ENCODE data around the gene TMEM178A. TPM values are rescaled to one million over a fixed set of nuclear protein-coding genes. Genes with fewer than 3 reads are reported as not detected.

TMEM178A gene
- total RNA-seq, 1 experiment from 2014 or later, result 7.5 TPM

DNA sequence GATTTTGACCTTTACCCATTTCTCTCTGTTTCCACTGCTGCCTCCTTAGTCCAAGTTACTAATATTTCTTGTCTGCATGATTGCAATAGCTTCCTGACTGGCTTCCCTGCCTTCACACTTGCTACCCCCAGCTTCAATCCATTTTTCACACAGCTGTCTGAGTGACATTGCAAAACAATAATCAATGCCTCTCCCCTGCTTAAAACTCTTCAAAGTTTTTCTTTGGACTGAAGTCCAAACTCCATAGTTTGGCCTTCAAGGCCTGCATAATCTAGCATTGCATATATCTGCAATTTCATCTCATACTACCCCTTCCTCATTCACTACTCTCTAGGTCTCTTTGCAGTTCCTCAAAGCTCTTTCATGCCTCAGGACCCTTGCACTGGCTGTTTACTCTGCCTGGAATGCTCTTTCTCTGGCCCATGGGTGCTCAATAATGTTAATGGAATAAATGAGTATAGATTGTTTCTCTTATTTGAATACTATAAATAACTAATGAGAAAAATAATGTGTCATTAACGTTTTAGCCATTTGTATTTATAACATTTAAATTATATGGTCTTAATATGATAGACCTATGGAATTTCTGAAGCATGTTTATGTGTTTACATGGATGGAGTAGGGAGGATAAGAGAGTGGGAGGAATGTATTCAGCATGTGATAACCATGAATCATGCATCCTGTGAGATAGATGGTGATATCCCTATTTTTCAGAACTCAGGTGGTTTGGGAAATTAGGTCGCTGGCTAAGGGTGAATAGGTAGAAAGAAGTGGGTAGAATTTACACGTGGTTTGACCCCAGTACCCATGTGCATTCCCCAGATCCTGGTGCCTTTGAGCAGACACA is 5.7 kb upstream of the TMEM178A start:
- peaks cover 0 to 2% (median under 1%) of the 10 kb centered on the region in 3 experiments; a peak in 1 of 7 replicates for H3K36me3 Mint-ChIP-seq (ENCODE audit: insufficient read depth in 1 of 3, low read depth in 3 of 3)
- Histone ChIP-seq H3K9me3 (ENCODE audit: control insufficient read depth, low read depth, low read length) (no peaks in the 10 kb centered on the region), H2AFZ (ENCODE audit: low read length) (no peak overlapping the region), H3K14ac (ENCODE audit: insufficient read depth, low read length) (no peak overlapping the region), H4K20me1 (ENCODE audit: control insufficient read depth, insufficient read depth, insufficient read length) (no peaks in the 10 kb centered on the region), H3K79me1 (ENCODE audit: insufficient read depth, low read depth, low read length, poor library complexity, severe bottlenecking) (no peaks in the 10 kb centered on the region), H4K5ac (ENCODE audit: insufficient read length, low read depth, low read length) (no peak overlapping the region), H3K56ac (ENCODE audit: insufficient read length, low read depth, low read length) (no peak overlapping the region), H2BK15ac (ENCODE audit: low read depth, low read length) (no peak overlapping the region), H3K27me3 (ENCODE audit: insufficient read depth, low read length) (peaks cover 4% of the 10 kb centered on the region; the same call in 1 of the 2 replicates), H2BK20ac (ENCODE audit: low read depth, low read length, poor library complexity, severe bottlenecking) (no peak overlapping the region), H2AK5ac (ENCODE audit: insufficient read length, low read length) (no peak overlapping the region), H3K79me2 (ENCODE audit: insufficient read depth, low read length) (no peaks in the 10 kb centered on the region), H3K23me2 (ENCODE audit: insufficient read length, low read depth, low read length, poor library complexity, severe bottlenecking) (peaks cover 3% of the 10 kb centered on the region), H3K9ac (ENCODE audit: extremely low read depth, insufficient read length, low read length) (no peak overlapping the region), H3K4ac (ENCODE audit: low read depth, low read length) (no peak overlapping the region), H2BK5ac (ENCODE audit: insufficient read length, low read length) (no peak overlapping the region), H3K4me1 (ENCODE audit: insufficient read depth, low read length) (peaks cover 4% of the 10 kb centered on the region; the same call in 1 of the 2 replicates), H4K91ac (ENCODE audit: insufficient read length, low read depth, low read length) (no peak overlapping the region), H4K8ac (replicated peaks; ENCODE audit: insufficient read length, low read depth, low read length) (no peak overlapping the region), H3K4me2 (ENCODE audit: insufficient read depth, insufficient read length, low read length) (no peak overlapping the region), H2BK12ac (ENCODE audit: insufficient read length, low read depth, low read length) (no peak overlapping the region), H3K23ac (ENCODE audit: insufficient read length, low read depth, low read length) (no peak overlapping the region), H3K18ac (ENCODE audit: insufficient read length, low read depth, low read length) (no peak overlapping the region), H3T11ph (ENCODE audit: low read length) (no peak overlapping the region), H2BK120ac (ENCODE audit: low read depth, low read length, poor library complexity, severe bottlenecking) (no peak overlapping the region), H3K27ac (ENCODE audit: insufficient read length, low read depth, low read length) (no peak overlapping the region)
- H3K27ac Mint-ChIP-seq, result no peak overlapping the region
- peaks cover under 1% of the 10 kb centered on the region in 2 experiments; a peak in 1 of 5 replicates for H3K9me3 Mint-ChIP-seq
- DNase-seq, result no peak
- TF ChIP-seq, protein P1, sequence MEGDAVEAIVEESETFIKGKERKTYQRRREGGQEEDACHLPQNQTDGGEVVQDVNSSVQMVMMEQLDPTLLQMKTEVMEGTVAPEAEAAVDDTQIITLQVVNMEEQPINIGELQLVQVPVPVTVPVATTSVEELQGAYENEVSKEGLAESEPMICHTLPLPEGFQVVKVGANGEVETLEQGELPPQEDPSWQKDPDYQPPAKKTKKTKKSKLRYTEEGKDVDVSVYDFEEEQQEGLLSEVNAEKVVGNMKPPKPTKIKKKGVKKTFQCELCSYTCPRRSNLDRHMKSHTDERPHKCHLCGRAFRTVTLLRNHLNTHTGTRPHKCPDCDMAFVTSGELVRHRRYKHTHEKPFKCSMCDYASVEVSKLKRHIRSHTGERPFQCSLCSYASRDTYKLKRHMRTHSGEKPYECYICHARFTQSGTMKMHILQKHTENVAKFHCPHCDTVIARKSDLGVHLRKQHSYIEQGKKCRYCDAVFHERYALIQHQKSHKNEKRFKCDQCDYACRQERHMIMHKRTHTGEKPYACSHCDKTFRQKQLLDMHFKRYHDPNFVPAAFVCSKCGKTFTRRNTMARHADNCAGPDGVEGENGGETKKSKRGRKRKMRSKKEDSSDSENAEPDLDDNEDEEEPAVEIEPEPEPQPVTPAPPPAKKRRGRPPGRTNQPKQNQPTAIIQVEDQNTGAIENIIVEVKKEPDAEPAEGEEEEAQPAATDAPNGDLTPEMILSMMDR (conservative IDR thresholded peaks at IDR 0.05), result no peak
- WGBS (ENCODE audit: extremely low coverage, insufficient read length, low lambda C conversion rate), result no CpG with 5 or more reads among the region's 3 CpGs
- peaks cover 16% of the 10 kb centered on the region for H3K27me3 Mint-ChIP-seq (ENCODE audit: low read depth)
- H3K4me3 Mint-ChIP-seq, result no peak overlapping the region
- peaks cover 17 to 22% of the 10 kb centered on the region in 2 experiments for H3K4me1 Mint-ChIP-seq

Measured in H9 (cell line).